Body of pancreas (tissue), 4 donors: ENCODE measurements around the gene BDKRB2. TPM values are rescaled to one million over a fixed set of nuclear protein-coding genes. Genes with fewer than 3 reads are reported as not detected.

Experiments
- ATAC-seq: fragments of 150-250 bp; one replicate; pipeline ENCODE4 v1.9.1; 2016
- DNase-seq, 4 donors: peaks; one replicate each; pipeline ENCODE4 v3.0.0-alpha.2; 2019
- H3K27ac ChIP-seq, 4 donors: fragments of 200-600 bp; sonication (generic); 1 replicate in 3 of 4; 2 replicates in 1 of 4; pipeline versions ENCODE4 v1.5.1 to v1.6.1; 2016 to 2019; ENCODE audit warnings: mild to moderate bottlenecking in 1 of 4, mixed read lengths in 1 of 4, moderate library complexity in 1 of 4
- H3K27me3 ChIP-seq, 2 donors: fragments of 200-600 bp; sonication (generic); one replicate each; pipeline ENCODE4 v1.6.0; 2016; ENCODE audit warnings: mild to moderate bottlenecking in 1 of 2
- H3K36me3 ChIP-seq, 2 donors: fragments of 200-600 bp; sonication (generic); replicated peaks in 1 of 2; 2 replicates each; pipeline ENCODE4 v1.5.1; 2016; ENCODE audit warnings: low read depth in 2 of 2; ENCODE audit not compliant: insufficient read depth in 1 of 2
- H3K4me1 ChIP-seq: fragments of 200-600 bp; sonication (generic); one replicate; pipeline ENCODE4 v1.6.0; 2016
- H3K4me3 ChIP-seq, 2 donors: fragments of 200-600 bp; sonication (generic); 1 replicate in 1 of 2; 2 replicates in 1 of 2; pipeline ENCODE4 v1.5.1; 2016 to 2019
- H3K9me3 ChIP-seq, 3 donors: fragments of 200-600 bp; sonication (generic); 1 replicate in 2 of 3; 2 replicates in 1 of 3; pipeline ENCODE4 v1.5.1; 2016
- CTCF ChIP-seq, 7 experiments: fragments of 450-650 bp in 4 of 7; fragments of 200-600 bp in 3 of 7; sonication (generic) in 3 of 7; IDR thresholded peaks; one replicate each; pipeline ENCODE4 v1.5.1; 2016 to 2019; ENCODE audit warnings: antibody characterized with exemption in 7 of 7
- POLR2A ChIP-seq, 3 donors: fragments of 450-650 bp; IDR thresholded peaks; one replicate each; pipeline ENCODE4 v1.6.1; 2016; ENCODE audit warnings: antibody characterized with exemption in 3 of 3, mild to moderate bottlenecking in 2 of 3
- WGBS, 2 donors: methylation state at CpG; one replicate each; pipeline ENCODE4 v1.1.5; 2017; 5-methylcytosine and 5-hydroxymethylcytosine counted together
- intact Hi-C: fragments of 100-400 bp; cut with DNase I; formaldehyde crosslinking; loops from one replicate; pipeline ENCODE4 v1.15.1; 2023
- total RNA-seq, 2 donors: library from RNA; depleted of rRNA; stranded (reverse); fragments of >200 nt; gene quantifications; one replicate each; pipeline ENCODE4 v1.1.0, GENCODE V29; 2016

BDKRB2 gene
- total RNA-seq, 2 donors from 2014 or later = 9.6 to 11.4 TPM

DNA sequence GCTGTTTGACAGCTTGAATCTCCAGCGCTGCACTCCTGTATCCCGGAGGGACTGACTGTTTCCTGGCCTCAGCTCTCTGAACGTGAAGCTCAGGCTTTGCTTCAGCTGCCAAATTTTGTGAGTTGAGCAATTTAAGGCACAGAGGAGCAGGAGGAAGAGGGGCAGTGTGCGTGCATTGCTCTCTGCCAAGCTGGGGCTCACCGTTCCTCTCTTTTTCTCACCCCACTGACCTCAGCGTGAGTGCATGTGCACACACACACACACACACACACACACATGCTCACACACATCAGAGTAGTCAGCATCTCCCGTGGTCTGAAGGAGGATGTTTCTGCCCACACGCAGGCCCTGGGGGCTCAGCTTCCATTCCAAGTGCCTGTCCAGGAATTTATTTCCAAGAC lies 27.8 kb upstream of the BDKRB2 start:
- no peak overlapping the region for H3K4me3 ChIP-seq
- no peaks in the 10 kb centered on the region for H3K9me3 ChIP-seq
- TF ChIP-seq POLR2A (IDR thresholded peaks at IDR 0.05) = no peak
- TF ChIP-seq CTCF (IDR thresholded peaks at IDR 0.05) = no peak
- peak; percentile 66 for ATAC-seq
- intact Hi-C loops = no loop called here
- peaks cover 5% of the 10 kb centered on the region for H3K4me1 ChIP-seq
- peak in 2 of 4 donors; percentile 45 to 49 for DNase-seq
- no peaks in the 10 kb centered on the region for H3K27me3 ChIP-seq
- H3K27ac ChIP-seq = peak overlapping the region in 1 of 4 donors; percentile 35
- H3K36me3 ChIP-seq = no peaks in the 10 kb centered on the region
- 42 to 44% methylated on average over 6 to 8 of the region's 8 CpGs for WGBS, 2 donors

DNA sequence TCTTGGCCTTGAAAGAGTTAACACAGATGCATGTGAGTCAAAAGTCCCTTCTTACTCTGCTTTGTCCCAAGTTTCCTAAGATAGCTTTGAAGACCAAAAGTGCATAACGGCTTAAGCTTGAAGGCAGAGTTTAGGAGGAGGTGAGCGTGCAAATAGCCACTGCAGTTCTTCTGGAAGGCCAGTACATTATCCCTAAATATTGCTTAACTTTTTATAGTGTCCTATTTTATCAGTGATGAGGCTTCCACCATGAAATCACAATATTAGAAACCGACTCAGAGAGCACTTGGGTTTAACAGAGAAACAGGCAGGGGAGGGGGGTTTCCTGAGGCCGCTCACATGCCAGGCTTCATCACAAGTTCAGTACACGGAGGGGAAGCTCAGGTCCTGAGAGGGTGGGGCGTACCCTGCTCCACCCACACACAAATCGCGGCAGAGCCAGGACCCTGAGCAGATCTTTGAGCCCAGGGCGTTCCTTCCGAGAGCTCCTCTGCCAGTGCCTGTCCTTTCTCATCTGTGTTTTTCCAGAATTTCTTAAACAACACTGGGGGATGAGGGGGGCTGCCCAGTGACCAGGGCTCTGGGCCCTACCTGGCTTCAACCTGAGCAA lies 26.8 kb upstream of the BDKRB2 start:
- H3K36me3 ChIP-seq = no peaks in the 10 kb centered on the region
- WGBS, 2 donors = 51 to 52% methylated on average over 9 to 10 of the region's 10 CpGs
- H3K4me3 ChIP-seq = no peak overlapping the region
- DNase-seq (no peak), ATAC-seq (no peak)
- no peak overlapping the region for H3K27ac ChIP-seq
- TF ChIP-seq CTCF (IDR thresholded peaks at IDR 0.05) = no peak
- peaks cover 5% of the 10 kb centered on the region for H3K4me1 ChIP-seq
- H3K9me3 ChIP-seq = no peaks in the 10 kb centered on the region
- intact Hi-C loops = no loop called here
- no peaks in the 10 kb centered on the region for H3K27me3 ChIP-seq

DNA sequence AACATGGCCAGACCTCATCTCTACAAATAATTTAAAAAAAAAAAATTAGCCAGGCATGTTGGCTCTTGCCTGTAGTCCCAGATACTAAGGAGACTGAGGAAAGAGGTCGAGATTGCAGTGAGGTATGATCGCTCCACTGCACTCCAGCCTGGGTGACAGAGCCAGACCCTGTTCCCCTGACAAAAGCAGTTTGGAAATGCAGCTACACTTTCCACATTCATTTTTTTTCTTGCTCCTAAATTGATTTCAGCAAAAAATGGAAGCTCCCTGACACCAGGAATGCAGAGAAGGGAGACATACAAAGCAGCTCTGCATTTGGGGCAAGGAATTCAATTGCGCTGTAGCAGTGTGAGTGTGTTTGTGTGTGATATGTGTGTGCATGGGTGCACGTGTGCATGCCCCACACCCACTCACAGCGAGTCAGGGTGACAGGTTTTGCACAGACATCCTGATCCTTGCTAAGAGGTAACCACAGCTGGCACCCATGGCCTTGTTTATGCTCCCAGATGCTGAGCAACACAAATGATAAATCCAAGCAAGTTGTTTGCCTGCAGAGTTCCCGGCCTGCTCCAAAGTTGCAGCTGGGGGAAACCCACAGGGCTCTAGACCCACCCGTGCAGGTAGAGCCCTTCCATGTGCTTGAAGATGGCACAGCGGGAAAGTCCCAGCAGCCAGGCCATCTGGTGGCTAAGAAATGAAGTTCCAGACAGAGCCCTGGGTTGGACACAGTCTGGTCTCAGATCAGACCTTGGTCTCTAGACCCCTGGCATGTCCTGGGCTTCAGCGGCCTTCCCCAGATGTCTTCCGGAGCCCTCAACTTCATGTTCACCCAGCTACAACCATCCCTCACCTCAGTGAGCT lies 25.9 kb upstream of the BDKRB2 start:
- WGBS, 2 donors = 75 to 80% methylated on average over 10 of the region's 10 CpGs
- ATAC-seq (no peak), DNase-seq (no peak)
- no peak for TF ChIP-seq POLR2A (IDR thresholded peaks at IDR 0.05)
- no peak for TF ChIP-seq CTCF (IDR thresholded peaks at IDR 0.05)
- Histone ChIP-seq H3K9me3 (no peaks in the 10 kb centered on the region), H3K4me3 (no peak overlapping the region), H3K36me3 (no peaks in the 10 kb centered on the region), H3K4me1 (peaks cover 5% of the 10 kb centered on the region), H3K27ac (no peak overlapping the region), H3K27me3 (no peaks in the 10 kb centered on the region)
- intact Hi-C loops = no loop called here

DNA sequence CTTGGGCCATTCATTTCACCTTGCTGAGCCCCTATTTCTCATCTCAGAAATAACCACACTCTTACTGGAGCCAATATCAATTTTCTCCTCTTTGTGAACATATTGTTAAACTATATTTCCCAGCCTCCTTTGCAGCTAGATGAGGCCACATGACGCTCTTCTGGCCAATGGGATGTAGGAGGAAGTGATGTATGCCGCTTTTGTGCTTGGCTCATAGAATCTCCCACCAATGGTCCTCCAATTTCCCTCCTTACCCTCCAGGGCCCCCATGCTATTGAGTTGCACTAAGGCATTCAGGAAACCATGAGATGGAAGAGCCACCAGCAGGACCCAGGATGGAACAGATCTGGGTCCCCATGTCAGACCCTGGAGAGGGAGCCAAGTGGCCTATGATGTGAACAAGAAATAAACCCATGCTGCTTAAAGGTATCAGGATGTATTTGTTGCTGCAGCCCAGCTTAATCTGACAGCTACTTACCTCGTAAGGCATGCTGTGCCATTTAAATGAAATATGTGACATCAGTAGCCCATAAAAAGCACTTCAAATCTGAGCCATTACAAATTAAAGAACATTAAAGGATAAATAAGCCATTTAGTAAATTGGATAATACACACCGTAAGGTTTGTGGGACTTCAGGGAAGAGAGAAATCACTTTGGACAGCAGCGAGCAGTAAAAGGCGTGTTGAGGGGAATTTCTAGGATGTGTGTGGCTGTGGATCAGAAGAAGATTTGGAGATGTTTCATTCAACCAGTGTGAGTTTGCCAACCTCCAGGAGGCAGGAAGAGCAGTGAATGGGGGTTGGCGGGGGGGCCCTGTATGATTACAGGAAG lies 24.4 kb upstream of the BDKRB2 start:
- intact Hi-C loops = no loop called here
- WGBS, 2 donors = 80 to 83% methylated on average over 7 of the region's 7 CpGs
- Histone ChIP-seq H3K36me3 (no peaks in the 10 kb centered on the region), H3K9me3 (no peaks in the 10 kb centered on the region), H3K27ac (no peak overlapping the region), H3K4me3 (no peak overlapping the region), H3K27me3 (no peaks in the 10 kb centered on the region), H3K4me1 (peaks cover 5% of the 10 kb centered on the region)
- DNase-seq = no peak
- TF ChIP-seq POLR2A (IDR thresholded peaks at IDR 0.05) = no peak
- TF ChIP-seq CTCF (IDR thresholded peaks at IDR 0.05) = no peak
- no peak for ATAC-seq
